HG03060 (cell line): ENCODE data around the gene MS4A6A.
A peak's percentile ranks its signal among the peaks of the same experiment; 100 is the strongest.
"Not testable (repeated sequence)": the region's sequence is repeated elsewhere in the genome, so short reads cannot be mapped to it uniquely, and the experiment has no call there.

Experiments used
- ATAC-seq: cut with Tn5 transposase; IDR thresholded peaks from one replicate; pipeline ENCODE4 v1.9.1; 2021; ENCODE audit warnings: low read depth, moderate number of reproducible peaks; ENCODE audit not compliant: unreplicated experiment

The MS4A6A gene

GRCh38 chr11:60182541-60183330, at the start of gene MS4A6A:
Gene MS4A6A, minus strand, starts transcription at chr11:60183083. Its CDS starts 1,356 bp downstream, at chr11:60181727.
- no peak for ATAC-seq

- no peak for ATAC-seq
Measured at GRCh38 chr11:60230681-60231080, 47.8 kb upstream of the MS4A6A start.

- ATAC-seq: no peak
Measured at GRCh38 chr11:60222141-60222540, 39.3 kb upstream of the MS4A6A start.

- no peak for ATAC-seq
Measured at GRCh38 chr11:60221692-60222091, 38.8 kb upstream of the MS4A6A start.

- ATAC-seq: no peak
Measured at GRCh38 chr11:60221181-60221580, 38.3 kb upstream of the MS4A6A start.

- ATAC-seq: no peak
Measured at GRCh38 chr11:60214386-60214785, 31.5 kb upstream of the MS4A6A start.

- no peak for ATAC-seq
Measured at GRCh38 chr11:60211206-60211605, 28.3 kb upstream of the MS4A6A start.

- ATAC-seq: no peak
Measured at GRCh38 chr11:60209977-60210376, 27.1 kb upstream of the MS4A6A start.

GRCh38 chr11:60208951-60209350, 26.1 kb upstream of the MS4A6A start:
- no peak for ATAC-seq

- ATAC-seq: no peak
Measured at GRCh38 chr11:60208146-60208895, 25.4 kb upstream of the MS4A6A start.

- ATAC-seq: no peak
Measured at GRCh38 chr11:60206616-60207015, 23.7 kb upstream of the MS4A6A start.

GRCh38 chr11:60204922-60205321, 22.0 kb upstream of the MS4A6A start:
- ATAC-seq: peak; percentile 57

- not testable (repeated sequence) for ATAC-seq
Measured at GRCh38 chr11:60201334-60201733, 18.5 kb upstream of the MS4A6A start.

GRCh38 chr11:60197442-60197841, 14.6 kb upstream of the MS4A6A start:
- ATAC-seq: no peak

- ATAC-seq: no peak
Measured at GRCh38 chr11:60195923-60196368, 13.1 kb upstream of the MS4A6A start.

- no peak for ATAC-seq
Measured at GRCh38 chr11:60194511-60194910, 11.6 kb upstream of the MS4A6A start.

- ATAC-seq: no peak
Measured at GRCh38 chr11:60193687-60194433, 11.0 kb upstream of the MS4A6A start.

- ATAC-seq: not testable (repeated sequence)
Measured at GRCh38 chr11:60192564-60192963, 9.7 kb upstream of the MS4A6A start.

GRCh38 chr11:60188481-60188880, 5.6 kb upstream of the MS4A6A start:
- not testable (repeated sequence) for ATAC-seq

- ATAC-seq: not testable (repeated sequence)
Measured at GRCh38 chr11:60186128-60186527, 3.2 kb upstream of the MS4A6A start.

GRCh38 chr11:60185512-60185827, 2.6 kb upstream of the MS4A6A start:
- ATAC-seq: not testable (repeated sequence)
